K562 (cell line): ENCODE data around the gene HSD3B2. TPM values are rescaled to one million over a fixed set of nuclear protein-coding genes. Genes with fewer than 3 reads are reported as not detected.

Experiments
- ATAC-seq: fragments of 200-7000 bp; cut with Tn5 transposase; 3 replicates; pipeline ENCODE4 v1.9.1; 2020; ENCODE audit warnings: moderate library complexity
- BruUV-seq: library from RNA; stranded (reverse); fragments of 400-500 nt; replicated peaks from 2 replicates; lab custom pipeline; 2021; lab: Mats Ljungman, UMichigan
- CTCF ChIA-PET: fragments of 300-600 bp; formaldehyde crosslinking; extraction: SDS; loops from one replicate; lab custom pipeline; 2021; ENCODE audit warnings: low intra/inter-chr PET ratio; lab: Yijun Ruan, JAX
- POLR2A ChIA-PET: fragments of 300-600, 350-650 bp; sonication (Branson Sonifier 250); formaldehyde crosslinking; extraction: SDS; loops from one replicate; lab custom pipeline; 2021; ENCODE audit warnings: antibody characterized with exemption, inconsistent platforms; lab: Yijun Ruan, JAX
- DNase-seq, 4 experiments: peaks; one replicate each; pipeline versions ENCODE4 v3.0.0 to v3.0.0-alpha.2; 2011 to 2018; ENCODE audit warnings: low spot score in 3 of 4, mixed read lengths in 3 of 4; ENCODE audit errors: extremely low read depth in 1 of 4
- FAIRE-seq: peaks from 2 replicates; lab custom pipeline; 2011; peaks lifted over from hg19 to GRCh38; lab: Jason Lieb, UNC
- H2AFZ ChIP-seq: 2 replicates; pipeline ENCODE4 v1.6.0; 2011; ENCODE audit warnings: low read depth, low read length, control low read depth, inconsistent platforms
- H3K27ac ChIP-seq: fragments of 200-600 bp; 3 replicates; pipeline ENCODE4 v1.8.0; 2011; ENCODE audit warnings: low read depth, mild to moderate bottlenecking, control low read depth, inconsistent platforms, low read length, moderate library complexity, mixed read lengths; ENCODE audit errors: extremely low read depth
- H3K27me3 ChIP-seq, 2 experiments: fragments of 300-600 bp in 1 of 2; 2 replicates in 1 of 2; 3 replicates in 1 of 2; pipeline versions ENCODE4 v1.6.0 to v1.8.0; 2011; ENCODE audit warnings: inconsistent platforms in 2 of 2, low read length in 2 of 2, mild to moderate bottlenecking in 1 of 2, mixed read lengths in 1 of 2, moderate library complexity in 1 of 2; ENCODE audit not compliant: control insufficient read depth in 2 of 2, insufficient read depth in 2 of 2
- H3K36me3 ChIP-seq: fragments of 300-600 bp; 3 replicates; pipeline ENCODE4 v1.8.0; 2011; ENCODE audit warnings: mild to moderate bottlenecking, low read length, inconsistent platforms; ENCODE audit not compliant: control insufficient read depth, insufficient read depth
- H3K4me1 ChIP-seq, 2 experiments: fragments of 200-600 bp in 1 of 2; replicated peaks in 1 of 2; 2 replicates in 1 of 2; 3 replicates in 1 of 2; pipeline versions ENCODE4 v1.5.1 to v1.8.0; 2011; ENCODE audit warnings: inconsistent platforms in 2 of 2, low read length in 2 of 2, mild to moderate bottlenecking in 1 of 2, mixed read lengths in 1 of 2, moderate library complexity in 1 of 2; ENCODE audit not compliant: control insufficient read depth in 2 of 2, insufficient read depth in 2 of 2
- H3K4me2 ChIP-seq: 2 replicates; pipeline ENCODE4 v1.6.1; 2011; ENCODE audit warnings: low read length, control low read depth, inconsistent platforms, mixed read lengths; ENCODE audit not compliant: insufficient read depth
- H3K4me3 ChIP-seq: fragments of 200-600 bp; sonication (generic), shearing (Covaris generic); 2 replicates; pipeline ENCODE4 v1.5.1; 2016; ENCODE audit warnings: control low read depth, inconsistent platforms
- H3K79me2 ChIP-seq: fragments of 200-600 bp; 3 replicates; pipeline ENCODE4 v1.8.0; 2011; ENCODE audit warnings: low read length, inconsistent platforms; ENCODE audit not compliant: control insufficient read depth, insufficient read depth
- H3K9ac ChIP-seq, 2 experiments: 2 replicates each; pipeline versions ENCODE4 v1.6.0 to v1.6.1; 2011; ENCODE audit warnings: low read depth in 2 of 2, low read length in 2 of 2, control low read depth in 1 of 2, inconsistent platforms in 1 of 2, mild to moderate bottlenecking in 1 of 2, mixed read lengths in 1 of 2; ENCODE audit not compliant: insufficient read depth in 1 of 2
- H3K9me1 ChIP-seq: one replicate; pipeline ENCODE4 v1.6.0; 2011; ENCODE audit warnings: inconsistent platforms, mild to moderate bottlenecking, low read length, moderate library complexity; ENCODE audit not compliant: control insufficient read depth, insufficient read depth
- H3K9me3 ChIP-seq: replicated peaks from 2 replicates; pipeline ENCODE4 v1.5.1; 2011; ENCODE audit warnings: low read depth, low read length, inconsistent platforms; ENCODE audit not compliant: control insufficient read depth, insufficient read depth
- H4K20me1 ChIP-seq: replicated peaks from 2 replicates; pipeline ENCODE4 v1.6.1; 2011; ENCODE audit warnings: low read length, inconsistent platforms, mixed read lengths; ENCODE audit not compliant: control insufficient read depth, insufficient read depth
- ILF3 ChIP-seq: fragments of 450-650 bp; IDR thresholded peaks from 2 replicates; pipeline ENCODE4 v1.6.1; 2018; ENCODE audit warnings: antibody characterized with exemption, mild to moderate bottlenecking, moderate library complexity, borderline replicate concordance
- POLR3A ChIP-seq: IDR thresholded peaks from 2 replicates; pipeline ENCODE4 v1.6.1; 2011; ENCODE audit warnings: borderline replicate concordance, mild to moderate bottlenecking, moderate library complexity; ENCODE audit not compliant: insufficient read length, insufficient read depth; ENCODE audit errors: extremely low read depth
- TGIF2 ChIP-seq: sonication (generic); formaldehyde crosslinking; IDR thresholded peaks from 2 replicates; pipeline ENCODE4 v1.8.1; 2022; ENCODE audit warnings: mild to moderate bottlenecking, missing genetic modification reagents, moderate library complexity
- ZSCAN29 ChIP-seq: fragments of 450-650 bp; IDR thresholded peaks from 2 replicates; pipeline ENCODE4 v1.6.1; 2017
- WGBS: fragments of 100-300 bp; shearing (Covaris generic); methylation state at CpG from one replicate; pipeline ENCODE4 v1.1.6; 2016; ENCODE audit warnings: low coverage, mixed read lengths; ENCODE audit not compliant: insufficient coverage; ENCODE audit errors: missing lambda C conversion rate; 5-methylcytosine and 5-hydroxymethylcytosine counted together
- in situ Hi-C: fragments of 300-500 bp; cut with MboI; formaldehyde crosslinking; loops from 4 replicates; pipeline ENCODE4 v1.15.0; 2018; ENCODE audit warnings: inconsistent platforms, mixed read lengths
- intact Hi-C: fragments of 100-400 bp; cut with micrococcal nuclease; formaldehyde crosslinking; loops from 2 replicates; pipeline ENCODE4 v1.14.2; 2022
- polyA plus RNA-seq, 8 experiments: library from polyadenylated mRNA; depleted of rRNA in 4 of 8; stranded (reverse) in 5 of 8; unstranded in 3 of 8; fragments of >200 nt; fragmentation: Nextera tagmentation in 2 of 8; fragmentation: Illumina TruSeq in 1 of 8; extraction: Ambion mirVana in 2 of 8; extraction: Trizol in 1 of 8; gene quantifications; 2 replicates each; pipeline versions ENCODE4 v1.2.1 to v1.2.3, GENCODE V29; 2011 to 2014; ENCODE audit warnings: inconsistent platforms in 1 of 8, missing spikeins in 1 of 8
- total RNA-seq, 7 experiments: library from RNA; depleted of rRNA in 6 of 7; stranded (reverse); fragments of >200 nt in 6 of 7; fragmentation: Illumina TruSeq in 2 of 7; extraction: Trizol in 2 of 7; gene quantifications; 2 replicates each; pipeline versions ENCODE4 v1.2.1 to v1.2.3, GENCODE V29; 2011 to 2021; ENCODE audit warnings: low replicate concordance in 1 of 7
- TF ChIP-seq, protein P1 (sequence below): fragments of 250-450 bp; sonication (Bioruptor Pico); IDR thresholded peaks from 2 replicates; pipeline ENCODE4 v1.9.0; 2021; ENCODE audit warnings: mild to moderate bottlenecking
- TF ChIP-seq, protein P2 (sequence below): fragments of 450-650 bp; IDR thresholded peaks from 2 replicates; pipeline ENCODE4 v1.6.1; 2018; ENCODE audit not compliant: partially characterized antibody

Gene HSD3B2
- total and polyA plus RNA-seq, 9 of the 15 experiments (the other 6 are each of a cell fraction or from before 2014, with no cell fraction given), result 1.1 TPM; not detected in 8

DNA sequence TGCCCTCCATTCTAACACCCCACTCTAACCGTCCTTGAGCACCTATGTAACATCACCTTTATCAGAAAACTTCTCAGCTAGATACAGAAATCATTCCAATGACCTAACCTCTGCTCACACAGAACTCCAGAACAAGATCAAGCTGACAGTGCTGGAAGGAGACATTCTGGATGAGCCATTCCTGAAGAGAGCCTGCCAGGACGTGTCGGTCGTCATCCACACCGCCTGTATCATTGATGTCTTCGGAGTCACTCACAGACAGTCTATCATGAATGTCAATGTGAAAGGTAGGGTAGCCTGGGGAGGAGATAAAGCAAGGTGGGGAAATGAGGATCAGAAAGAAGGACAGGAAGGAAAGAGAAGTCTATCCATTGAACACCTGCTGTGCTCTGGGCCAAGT lies 27.8 kb downstream of the HSD3B2 start:
- BruUV-seq, result no TSS peak
- intact Hi-C loops, result loop anchor here (5.0 kb wide), 1 partner anchor 35 kb away; no protein-coding TSS in a partner anchor
- H3K4me3 ChIP-seq, result no peak overlapping the region
- no peak overlapping the region for H3K9ac ChIP-seq
- no peaks in the 10 kb centered on the region for H3K79me2 ChIP-seq
- no peaks in the 10 kb centered on the region for H3K4me1 ChIP-seq
- FAIRE-seq (peak; percentile 61), DNase-seq (no peak), ATAC-seq (no peak)
- no peak overlapping the region for H2AFZ ChIP-seq
- 0% methylated on average over 6 of the region's 6 CpGs for WGBS
- no peaks in the 10 kb centered on the region for H4K20me1 ChIP-seq
- ChIA-PET POLR2A (no interaction called here), CTCF (no interaction called here)
- H3K4me2 ChIP-seq, result no peak overlapping the region
- in situ Hi-C loops, result no loop called here
- H3K9me1 ChIP-seq, result no peaks in the 10 kb centered on the region
- TF ChIP-seq ILF3, result no peak
- TF ChIP-seq ZSCAN29, result no peak
- TF ChIP-seq, protein P1, sequence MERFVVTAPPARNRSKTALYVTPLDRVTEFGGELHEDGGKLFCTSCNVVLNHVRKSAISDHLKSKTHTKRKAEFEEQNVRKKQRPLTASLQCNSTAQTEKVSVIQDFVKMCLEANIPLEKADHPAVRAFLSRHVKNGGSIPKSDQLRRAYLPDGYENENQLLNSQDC (CRISPR knock-in tag), result no peak
- TF ChIP-seq, protein P2, sequence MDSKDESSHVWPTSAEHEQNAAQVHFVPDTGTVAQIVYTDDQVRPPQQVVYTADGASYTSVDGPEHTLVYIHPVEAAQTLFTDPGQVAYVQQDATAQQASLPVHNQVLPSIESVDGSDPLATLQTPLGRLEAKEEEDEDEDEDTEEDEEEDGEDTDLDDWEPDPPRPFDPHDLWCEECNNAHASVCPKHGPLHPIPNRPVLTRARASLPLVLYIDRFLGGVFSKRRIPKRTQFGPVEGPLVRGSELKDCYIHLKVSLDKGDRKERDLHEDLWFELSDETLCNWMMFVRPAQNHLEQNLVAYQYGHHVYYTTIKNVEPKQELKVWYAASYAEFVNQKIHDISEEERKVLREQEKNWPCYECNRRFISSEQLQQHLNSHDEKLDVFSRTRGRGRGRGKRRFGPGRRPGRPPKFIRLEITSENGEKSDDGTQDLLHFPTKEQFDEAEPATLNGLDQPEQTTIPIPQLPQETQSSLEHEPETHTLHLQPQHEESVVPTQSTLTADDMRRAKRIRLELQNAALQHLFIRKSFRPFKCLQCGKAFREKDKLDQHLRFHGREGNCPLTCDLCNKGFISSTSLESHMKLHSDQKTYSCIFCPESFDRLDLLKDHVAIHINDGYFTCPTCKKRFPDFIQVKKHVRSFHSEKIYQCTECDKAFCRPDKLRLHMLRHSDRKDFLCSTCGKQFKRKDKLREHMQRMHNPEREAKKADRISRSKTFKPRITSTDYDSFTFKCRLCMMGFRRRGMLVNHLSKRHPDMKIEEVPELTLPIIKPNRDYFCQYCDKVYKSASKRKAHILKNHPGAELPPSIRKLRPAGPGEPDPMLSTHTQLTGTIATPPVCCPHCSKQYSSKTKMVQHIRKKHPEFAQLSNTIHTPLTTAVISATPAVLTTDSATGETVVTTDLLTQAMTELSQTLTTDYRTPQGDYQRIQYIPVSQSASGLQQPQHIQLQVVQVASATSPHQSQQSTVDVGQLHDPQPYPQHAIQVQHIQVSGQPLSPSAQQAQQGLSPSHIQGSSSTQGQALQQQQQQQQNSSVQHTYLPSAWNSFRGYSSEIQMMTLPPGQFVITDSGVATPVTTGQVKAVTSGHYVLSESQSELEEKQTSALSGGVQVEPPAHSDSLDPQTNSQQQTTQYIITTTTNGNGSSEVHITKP, result no peak
- TF ChIP-seq POLR3A, result no peak
- no peak for TF ChIP-seq TGIF2
- 0 out of 5 replicates have a peak, but pooled peaks cover 0 to 2% of the 10 kb centered on the region in 2 experiments for H3K27me3 ChIP-seq
- no peaks in the 10 kb centered on the region for H3K36me3 ChIP-seq
- H3K9me3 ChIP-seq, result no peaks in the 10 kb centered on the region
- H3K27ac ChIP-seq, result no peak overlapping the region
